GM21528 (cell line): Measurements from ENCODE around the gene ILRUN.
A peak's percentile ranks its signal among the peaks of the same experiment; 100 is the strongest.
"Not testable (repeated sequence)": the region's sequence is repeated elsewhere in the genome, so short reads cannot be mapped to it uniquely, and the experiment has no call there.

Experiments used
- ATAC-seq: cut with Tn5 transposase; IDR thresholded peaks from one replicate; pipeline ENCODE4 v1.9.1; 2021; ENCODE audit warnings: mild to moderate bottlenecking, moderate library complexity; ENCODE audit not compliant: unreplicated experiment, low FRiP score

Gene ILRUN

GRCh38 chr6:34697904-34698559 lies 1.5 kb upstream of the ILRUN start:
- no peak for ATAC-seq

GRCh38 chr6:34697544-34697836 lies 923 bp upstream of the ILRUN start:
- ATAC-seq, result no peak

DNA sequence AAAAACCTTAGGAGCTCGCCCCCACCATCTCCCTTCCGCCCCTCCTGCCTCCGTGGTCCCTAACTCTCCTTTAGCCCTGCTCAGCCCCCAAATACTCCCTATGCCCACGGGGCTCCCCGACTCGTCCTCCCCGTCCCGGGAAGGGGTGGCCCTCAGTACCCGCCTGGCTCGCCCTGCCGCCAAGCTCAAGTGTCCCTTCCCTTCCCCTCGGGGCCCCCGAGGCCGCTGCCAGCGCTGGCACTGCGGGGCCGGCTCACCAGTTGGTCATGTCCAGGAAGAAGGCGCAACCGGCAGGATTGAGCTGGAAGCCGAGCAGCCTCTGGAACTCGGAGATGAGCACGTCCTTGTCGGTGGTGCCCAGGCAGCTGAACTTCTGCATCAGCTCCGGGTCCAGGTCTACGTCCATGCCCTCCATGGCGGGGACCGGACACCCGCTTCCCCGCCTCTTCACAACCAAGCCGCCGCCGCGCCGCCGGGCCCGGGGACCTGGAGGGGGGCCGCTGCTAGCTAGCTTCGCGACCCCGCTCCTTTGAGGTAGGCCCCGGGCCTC lies 303 bp downstream of the ILRUN start:
- peak; percentile 29 for ATAC-seq

- ATAC-seq, result no peak
Measured at GRCh38 chr6:34695729-34696188, 808 bp downstream of the ILRUN start.

- ATAC-seq, result no peak
Measured at GRCh38 chr6:34692280-34692679, 4.3 kb downstream of the ILRUN start.

DNA sequence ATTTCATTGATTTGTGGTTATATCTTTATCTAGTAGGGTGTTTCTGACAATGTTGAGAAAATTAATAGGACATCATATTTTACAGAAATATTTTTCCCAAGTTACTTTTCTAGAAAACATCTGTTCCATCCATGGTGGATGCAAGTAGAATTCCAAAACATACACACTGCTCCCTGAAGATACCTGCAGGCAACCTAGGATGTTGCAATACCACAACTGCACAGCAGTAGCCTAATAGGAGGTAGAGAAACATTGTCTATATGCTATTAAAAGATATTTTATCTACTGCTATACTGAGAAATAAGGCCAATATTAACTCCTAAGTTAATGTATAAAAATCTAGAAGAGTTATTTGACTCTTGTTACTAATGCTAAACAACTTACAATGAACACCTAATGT lies 6.8 kb downstream of the ILRUN start:
- no peak for ATAC-seq

DNA sequence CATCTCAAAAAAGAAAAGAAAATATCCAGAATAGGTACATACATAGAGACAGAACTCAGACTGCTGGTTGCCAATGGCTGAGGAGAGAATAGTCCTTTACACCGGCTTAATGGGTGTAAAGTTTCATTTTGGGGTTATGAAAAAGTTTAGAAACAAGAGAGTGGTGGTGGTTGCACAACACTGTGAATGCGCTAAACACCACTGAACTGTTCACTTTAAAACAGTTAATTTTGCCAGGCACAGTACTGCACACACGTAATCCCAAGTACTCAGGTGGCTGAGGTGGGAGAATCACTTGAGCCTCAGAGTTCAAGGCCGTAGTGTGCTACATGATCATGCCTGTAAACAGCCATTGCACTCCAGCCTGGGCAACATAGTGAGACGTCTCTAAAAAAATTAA lies 7.6 kb downstream of the ILRUN start:
- ATAC-seq, result no peak

DNA sequence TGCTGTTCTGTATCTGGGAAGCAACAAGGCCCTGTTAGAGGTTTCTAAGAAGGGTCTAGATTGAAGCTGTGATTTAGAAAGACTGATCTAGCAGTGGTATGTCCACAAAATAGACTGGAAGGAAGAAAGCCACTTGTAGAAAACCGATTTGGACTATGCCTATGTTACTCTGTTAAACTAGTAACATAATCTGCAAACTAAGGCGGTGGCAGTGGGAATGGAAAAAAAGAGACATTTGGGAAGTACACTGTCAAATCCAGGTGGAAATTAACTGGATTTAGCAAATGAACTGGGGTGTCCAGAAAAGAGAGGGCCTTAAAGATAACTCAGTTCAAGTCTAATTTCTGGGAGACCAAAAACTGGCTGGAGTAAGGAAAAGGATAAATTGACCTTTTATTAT lies 11.6 kb downstream of the ILRUN start:
- no peak for ATAC-seq

GRCh38 chr6:34684364-34684763 lies 12.2 kb downstream of the ILRUN start:
- ATAC-seq, result no peak

GRCh38 chr6:34680802-34681515 lies 15.6 kb downstream of the ILRUN start:
- no peak for ATAC-seq

DNA sequence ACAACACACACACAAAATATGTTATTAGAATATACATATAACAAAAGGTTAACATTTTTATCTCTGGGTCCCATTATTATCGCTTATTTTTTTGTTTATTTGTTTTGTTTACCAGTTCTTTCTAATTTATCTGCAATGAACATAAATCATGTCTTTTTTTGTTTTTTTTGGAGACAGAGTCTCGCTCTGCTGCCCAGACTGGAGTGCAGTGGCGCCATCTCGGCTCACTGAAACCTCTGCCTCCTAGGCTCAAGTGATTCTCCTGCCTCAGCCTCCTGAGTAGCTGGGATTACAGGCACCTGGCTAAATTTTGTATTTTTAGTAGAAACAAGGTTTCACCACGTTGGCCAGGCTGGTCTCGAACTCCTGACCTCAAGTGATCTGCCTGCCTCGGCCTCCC lies 16.3 kb downstream of the ILRUN start:
- not testable (repeated sequence) for ATAC-seq

DNA sequence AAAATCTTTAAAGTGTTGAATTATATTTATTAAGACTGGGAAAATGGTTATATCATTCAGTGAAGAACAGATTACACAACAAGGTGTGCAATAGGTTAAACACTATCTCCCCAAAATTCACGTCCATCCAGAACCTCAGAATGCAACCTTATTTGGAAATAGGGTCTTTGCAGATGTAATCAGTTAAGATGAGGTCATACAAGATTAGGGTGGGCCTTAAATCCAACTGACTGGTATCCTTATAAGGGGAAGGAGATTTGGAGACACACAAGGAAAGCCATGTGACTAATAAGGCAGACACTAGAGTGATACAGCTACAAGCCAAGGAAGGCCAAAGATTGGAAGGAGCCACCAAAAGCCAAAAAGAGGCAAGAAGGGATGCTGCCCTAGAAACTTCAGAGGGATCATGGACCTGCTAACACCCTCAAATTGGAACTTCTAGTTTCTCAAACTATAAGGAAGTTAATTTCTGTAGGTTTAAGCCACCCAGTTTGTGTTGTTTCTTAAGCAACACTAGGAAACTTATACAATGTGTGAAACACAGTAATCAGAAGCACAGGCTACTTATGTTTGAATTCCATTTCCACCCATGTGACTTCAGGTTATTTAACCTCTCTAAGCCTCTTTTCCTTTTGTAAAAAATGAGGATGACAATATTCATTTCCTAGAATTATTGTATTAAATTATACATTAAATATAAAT lies 16.9 kb downstream of the ILRUN start:
- ATAC-seq, result no peak

DNA sequence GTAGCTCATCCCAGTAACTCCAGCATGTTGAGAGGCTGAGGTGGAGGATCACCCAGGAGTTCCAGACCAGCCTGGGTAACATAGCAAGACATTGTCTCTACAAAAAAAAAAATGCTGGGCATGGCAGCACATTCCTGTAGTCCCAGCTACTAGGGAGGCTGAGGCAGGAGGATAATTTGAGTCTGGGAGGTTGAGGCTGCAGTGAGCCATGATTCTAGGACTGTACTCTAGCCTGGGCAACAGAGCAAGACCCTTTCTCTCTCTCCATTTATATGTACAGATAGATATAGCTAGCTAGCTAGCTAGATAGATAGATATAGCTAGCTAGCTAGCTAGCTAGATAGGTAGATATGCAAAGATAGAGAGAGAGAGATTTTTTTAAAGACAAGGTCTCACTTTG lies 20.4 kb downstream of the ILRUN start:
- no peak for ATAC-seq

DNA sequence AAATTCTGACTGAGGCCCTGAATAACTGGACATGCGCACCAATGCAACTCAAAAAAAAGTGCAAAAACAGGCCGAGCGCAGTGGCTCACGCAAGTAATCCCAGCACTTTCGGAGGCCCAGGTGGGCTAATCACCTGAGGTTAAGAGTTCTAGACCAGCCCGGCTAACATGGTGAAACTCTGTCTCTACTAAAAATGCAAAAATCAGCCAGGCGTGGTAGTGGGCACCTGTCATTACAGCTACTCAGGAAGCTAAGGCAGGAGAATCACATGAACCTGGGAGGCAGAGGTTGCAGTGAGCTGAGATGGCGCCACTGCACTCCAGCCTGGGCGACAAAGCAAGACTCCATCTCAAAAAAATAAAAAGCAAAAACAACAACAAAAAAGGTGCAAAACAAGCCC lies 21.6 kb downstream of the ILRUN start:
- ATAC-seq, result not testable (repeated sequence)

GRCh38 chr6:34674268-34674639 lies 22.3 kb downstream of the ILRUN start:
- no peak for ATAC-seq

DNA sequence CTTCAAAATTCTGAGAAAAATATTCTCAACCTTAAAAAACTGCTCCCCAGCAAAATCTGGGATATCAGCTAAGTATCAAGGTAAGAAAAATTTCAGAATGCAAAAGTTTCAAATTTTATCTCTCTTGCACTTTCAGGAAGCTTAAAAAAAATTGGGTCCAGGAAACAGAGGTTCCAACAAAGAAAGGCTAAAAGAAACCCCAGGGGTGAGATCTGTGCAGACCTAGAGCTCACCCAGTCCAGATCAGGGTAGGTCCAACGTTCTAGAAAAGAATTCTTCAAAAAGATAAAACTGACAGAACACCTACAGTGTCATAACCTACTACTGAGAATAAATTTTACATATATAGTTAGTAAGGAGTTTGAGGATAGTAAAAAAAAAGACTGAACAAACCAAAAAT lies 23.5 kb downstream of the ILRUN start:
- no peak for ATAC-seq

DNA sequence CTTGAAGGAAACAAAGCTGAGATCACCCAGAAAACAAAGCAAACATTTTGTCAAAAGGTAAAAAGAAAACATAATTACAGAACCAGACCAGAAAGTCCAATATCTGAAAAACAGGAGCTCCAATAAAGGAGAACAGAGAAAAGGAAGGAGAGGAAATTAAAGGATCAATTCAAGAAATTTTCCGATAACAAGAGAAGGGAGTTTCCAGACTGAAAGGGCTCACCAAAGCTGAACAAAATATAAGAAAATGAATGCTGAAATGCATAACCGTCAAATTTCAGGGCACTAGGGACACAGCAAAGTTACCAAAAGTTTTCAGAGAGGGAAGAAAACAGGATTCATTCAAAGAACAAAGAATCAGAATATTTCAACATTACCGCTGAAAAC lies 23.9 kb downstream of the ILRUN start:
- ATAC-seq, result no peak

DNA sequence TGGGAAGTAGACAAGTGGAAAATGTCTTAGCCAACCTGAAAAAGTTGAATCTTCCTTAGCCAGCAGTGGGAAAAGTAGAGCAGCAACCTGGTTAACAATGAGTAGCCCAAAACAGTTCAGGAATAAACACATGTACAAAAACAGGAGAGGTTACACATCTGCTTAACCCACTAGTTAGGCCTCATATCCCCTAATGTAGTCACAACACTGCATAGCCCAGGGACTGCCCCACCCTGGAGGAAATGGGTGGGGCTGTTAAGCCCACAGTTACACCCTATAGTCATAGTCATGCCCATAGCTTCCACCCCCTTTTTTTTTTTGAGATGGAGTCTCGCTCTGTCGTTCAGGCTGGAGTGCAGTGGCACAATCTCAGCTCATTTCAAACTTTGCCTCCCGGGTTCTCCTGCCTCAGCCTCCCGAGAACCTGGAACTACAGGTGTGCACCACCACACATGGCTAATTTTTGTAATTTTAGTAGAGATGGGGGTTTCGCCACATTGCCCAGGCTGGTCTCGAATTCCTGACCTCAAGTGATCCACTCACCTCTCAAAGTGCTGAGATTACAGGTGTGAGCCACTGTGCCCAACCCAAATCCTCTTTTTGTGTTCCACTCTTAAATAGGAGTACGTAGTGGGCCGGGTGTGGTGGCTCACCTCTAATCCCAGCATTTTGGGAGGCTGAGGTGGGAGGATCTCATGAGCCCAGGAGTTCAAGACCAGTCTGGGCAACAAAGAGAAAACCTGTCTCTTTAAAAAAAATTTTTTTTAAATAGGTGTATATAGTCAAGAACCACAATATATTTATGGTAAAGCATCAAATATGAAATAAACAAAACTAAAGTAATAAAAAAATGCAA lies 24.5 kb downstream of the ILRUN start:
- peak; percentile 70 for ATAC-seq

DNA sequence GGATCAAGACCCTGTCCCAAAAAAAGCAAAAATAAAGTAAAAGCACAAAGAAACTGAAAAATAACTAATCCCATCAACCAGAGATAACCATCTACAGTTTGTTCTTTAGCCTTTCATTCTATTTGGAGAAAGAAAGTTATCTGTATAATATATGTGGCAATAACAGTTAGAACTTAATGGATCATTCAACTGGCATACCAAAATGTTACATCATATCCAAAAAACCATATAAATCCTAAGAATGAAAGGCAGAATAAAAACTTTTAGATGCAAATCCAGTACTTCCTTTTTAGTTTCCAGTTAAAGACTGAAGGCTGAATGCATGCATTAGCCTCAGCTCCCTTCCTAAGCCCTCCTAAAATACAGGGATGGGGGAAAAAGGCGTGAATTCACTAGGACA lies 25.2 kb downstream of the ILRUN start:
- ATAC-seq, result no peak

- ATAC-seq, result not testable (repeated sequence)
Measured at GRCh38 chr6:34668799-34669198, 27.8 kb downstream of the ILRUN start.
